Heart left ventricle (tissue), 16 donors: ENCODE measurements around the gene AKNA. TPM values are rescaled to one million over a fixed set of nuclear protein-coding genes. Genes with fewer than 3 reads are reported as not detected.

Experiments used
- ATAC-seq, 4 donors: fragments of 200-7000 bp; cut with Tn5 transposase; one replicate each; pipeline ENCODE4 v1.9.1; 2020 to 2022; ENCODE audit warnings: moderate library complexity in 4 of 4, mild to moderate bottlenecking in 3 of 4, moderate number of reproducible peaks in 1 of 4
- DNase-seq, 5 donors: peaks; one replicate each; pipeline ENCODE4 v3.0.0-alpha.2; 2020
- H3K27ac ChIP-seq, 12 donors: fragments of 200-600 bp; sonication (generic) in 4 of 12; one replicate each; pipeline versions ENCODE4 v1.5.0 to v1.8.0; 2016 to 2022; ENCODE audit warnings: mild to moderate bottlenecking in 2 of 12
- H3K27me3 ChIP-seq, 9 donors: fragments of 200-600 bp; sonication (generic) in 2 of 9; one replicate each; pipeline versions ENCODE4 v1.5.1 to v1.8.0; 2016 to 2022; ENCODE audit warnings: mild to moderate bottlenecking in 3 of 9
- H3K36me3 ChIP-seq, 9 donors: fragments of 200-600 bp; sonication (generic) in 2 of 9; one replicate each; pipeline versions ENCODE4 v1.5.0 to v1.8.0; 2018 to 2022; ENCODE audit warnings: mild to moderate bottlenecking in 2 of 9
- H3K4me1 ChIP-seq, 12 donors: fragments of 200-600 bp; sonication (generic) in 4 of 12; one replicate each; pipeline versions ENCODE4 v1.5.0 to v1.8.0; 2016 to 2022; ENCODE audit warnings: mild to moderate bottlenecking in 3 of 12
- H3K4me3 ChIP-seq, 12 donors: fragments of 200-600 bp; sonication (generic) in 4 of 12; one replicate each; pipeline versions ENCODE4 v1.5.0 to v1.8.0; 2017 to 2022; ENCODE audit warnings: mild to moderate bottlenecking in 9 of 12, moderate library complexity in 4 of 12
- H3K9me3 ChIP-seq, 12 donors: fragments of 200-600 bp; sonication (generic) in 4 of 12; one replicate each; pipeline versions ENCODE4 v1.5.0 to v1.8.0; 2016 to 2022; ENCODE audit warnings: mild to moderate bottlenecking in 1 of 12
- CTCF ChIP-seq, 12 donors: fragments of 200-600 bp; sonication (generic) in 4 of 12; IDR thresholded peaks; one replicate each; pipeline versions ENCODE4 v1.5.0 to v1.8.0; 2018 to 2022; ENCODE audit warnings: antibody characterized with exemption in 12 of 12, mild to moderate bottlenecking in 5 of 12
- POLR2A ChIP-seq, 2 donors: fragments of 450-650 bp; IDR thresholded peaks; one replicate each; pipeline ENCODE4 v1.6.1; 2017; ENCODE audit warnings: antibody characterized with exemption in 2 of 2, mild to moderate bottlenecking in 2 of 2, moderate library complexity in 2 of 2
- WGBS, 4 donors: extraction: QIAGEN DNeasy Blood & Tissue Kit in 2 of 4; methylation state at CpG; one replicate each; pipeline versions ENCODE4 v1.1.5 to v1.1.7; 2013 to 2018; 5-methylcytosine and 5-hydroxymethylcytosine counted together
- intact Hi-C, 10 donors: fragments of 100-400 bp; cut with DNase I; formaldehyde crosslinking; loops; one replicate each; pipeline versions ENCODE4 v1.11.1 to v1.14.2; 2022
- polyA plus RNA-seq, 2 donors: library from polyadenylated mRNA; stranded (reverse); fragments of 200-250 nt; gene quantifications; one replicate each; pipeline ENCODE4 v1.2.3, GENCODE V29; 2013
- total RNA-seq, 9 donors: library from RNA; depleted of rRNA in 2 of 9; stranded (reverse); fragments of >200 nt in 2 of 9; fragmentation: NEBNext Ultra II Directional in 3 of 9; extraction: Animal tissue kit (Norgen Biotek cat#: 25700) in 3 of 9; gene quantifications; one replicate each; pipeline versions ENCODE4 v1.1.0 to v1.2.4, GENCODE V29; 2016 to 2023
- donor health status: ischemic (EF 13 %, LVEDD 7.1; RV severe dilation, severe dysfunction).
- donor health status: healthy with polysubstance abuse.
- donor health status: DM: no; HTN: yes; CAD: no.
- donor health status: DM: no; HTN: no; CAD: no.
- donor health status: ischemic (EF 25% LVEDD 6.9; RV normal size, moderate dysfunction).
- donor health status: ischemic (EF 25% LVEDD 5.7; RV mildly dilated, moderate dysfunction).
- donor health status: healthy.
- donor health status: DM: yes; HTN: yes; CAD: no.
- donor health status: ischemic (EF 35%, LVEDD 5.7; RV mildly dilated, moderate dysfunction).
- donor health status: nonischemic (EF 11% LVEDD 7.7; RV severe dilation, severe dysfunction).
- donor health status: DM: yes; HTN: yes; CAD: no.
- donor health status: PGD.
- donor health status: ischemic (EF 29% LVEDD 5.4; RV normal size, mild dysfunction).
- donor health status: nonischemic (EF 23%, LVEDD 6.1; RV moderate dilation, normal function).

The AKNA gene
- total and polyA plus RNA-seq, 11 donors = 2.5 to 30.8 (median 4.4) TPM

GRCh38 chr9:114348261-114348905 lies 39.4 kb downstream of the AKNA start:
- no peak for TF ChIP-seq CTCF (IDR thresholded peaks at IDR 0.05)
- no peak for TF ChIP-seq POLR2A (IDR thresholded peaks at IDR 0.05)
- intact Hi-C loops = no loop called here

GRCh38 chr9:114347675-114348074 lies 40.1 kb downstream of the AKNA start:
- 88 to 93% (median 92%) methylated on average over 14 to 15 of the region's 15 CpGs for WGBS, 4 donors
- ATAC-seq (no peak), DNase-seq (no peak)
- H3K27me3 ChIP-seq = no peaks in the 10 kb centered on the region
- peaks cover 0 to 100% (median 93%) of the 10 kb centered on the region in 9 donors for H3K36me3 ChIP-seq
- no peak overlapping the region for H3K4me3 ChIP-seq
- peaks cover 0 to 20% (median 6%) of the 10 kb centered on the region in 12 donors for H3K4me1 ChIP-seq
- intact Hi-C loops = no loop called here
- TF ChIP-seq CTCF (IDR thresholded peaks at IDR 0.05) (no peak), POLR2A (IDR thresholded peaks at IDR 0.05) (no peak)
- peak overlapping the region in 1 of 12 donors; percentile 78 for H3K27ac ChIP-seq
- no peaks in the 10 kb centered on the region for H3K9me3 ChIP-seq

More at GRCh38 chr9:114348261-114348905, 39.4 kb downstream of the AKNA start:
- H3K4me1 ChIP-seq = peaks cover 0 to 20% (median 6%) of the 10 kb centered on the region in 12 donors
- peak overlapping the region in 1 of 12 donors; percentile 78 for H3K27ac ChIP-seq
- no peaks in the 10 kb centered on the region for H3K27me3 ChIP-seq
- ATAC-seq (peak in 1 of 4 donors; percentile 18), DNase-seq (no peak)
- H3K4me3 ChIP-seq = no peak overlapping the region
- 79 to 88% (median 87%) methylated on average over 12 of the region's 12 CpGs for WGBS, 4 donors
- H3K36me3 ChIP-seq = peaks cover 0 to 100% (median 93%) of the 10 kb centered on the region in 9 donors
- no peaks in the 10 kb centered on the region for H3K9me3 ChIP-seq

- H3K9me3 ChIP-seq = no peaks in the 10 kb centered on the region
- H3K36me3 ChIP-seq = peaks cover 0 to 100% (median 94%) of the 10 kb centered on the region in 9 donors
- peaks cover 0 to 12% (median 6%) of the 10 kb centered on the region in 12 donors for H3K4me1 ChIP-seq
- 82 to 85% (median 84%) methylated on average over 11 of the region's 11 CpGs for WGBS, 4 donors
- H3K27ac ChIP-seq = no peak overlapping the region
- intact Hi-C loops = no loop called here
- ATAC-seq = no peak
- TF ChIP-seq POLR2A (IDR thresholded peaks at IDR 0.05) = no peak
- no peak for TF ChIP-seq CTCF (IDR thresholded peaks at IDR 0.05)
- no peak overlapping the region for H3K4me3 ChIP-seq
- DNase-seq = no peak
- no peaks in the 10 kb centered on the region for H3K27me3 ChIP-seq
Measured at GRCh38 chr9:114346146-114346545, 41.6 kb downstream of the AKNA start.

GRCh38 chr9:114345493-114346065 lies 42.2 kb downstream of the AKNA start:
- H3K36me3 ChIP-seq = peaks cover 0 to 100% (median 94%) of the 10 kb centered on the region in 9 donors
- TF ChIP-seq CTCF (IDR thresholded peaks at IDR 0.05) (no peak), POLR2A (IDR thresholded peaks at IDR 0.05) (no peak)
- peaks cover 0 to 12% (median 6%) of the 10 kb centered on the region in 12 donors for H3K4me1 ChIP-seq
- H3K9me3 ChIP-seq = no peaks in the 10 kb centered on the region
- ATAC-seq = no peak
- no peak overlapping the region for H3K4me3 ChIP-seq
- no peak for DNase-seq
- no peak overlapping the region for H3K27ac ChIP-seq
- intact Hi-C loops = no loop called here
- no peaks in the 10 kb centered on the region for H3K27me3 ChIP-seq
- 88 to 96% (median 92%) methylated on average over 7 of the region's 7 CpGs for WGBS, 4 donors
